Astrocyte (in vitro differentiated cells and primary cell): ENCODE results near the gene TBRG4. TPM values are rescaled to one million over a fixed set of nuclear protein-coding genes. Genes with fewer than 3 reads are reported as not detected.

ENCODE experiments used
- DNase-seq: peaks from one replicate; pipeline ENCODE4 v3.0.0-alpha.2; 2010; ENCODE audit warnings: low read depth
- FAIRE-seq: peaks from 2 replicates; lab custom pipeline; 2011; peaks lifted over from hg19 to GRCh38; lab: Jason Lieb, UNC
- H2AFZ ChIP-seq: 2 replicates; pipeline ENCODE4 v1.6.0; 2012; ENCODE audit warnings: low read depth, low read length, inconsistent platforms
- H3K27ac ChIP-seq: 2 replicates; pipeline ENCODE4 v1.5.1; 2011; ENCODE audit warnings: low read depth, low read length, inconsistent platforms
- H3K27me3 ChIP-seq: 2 replicates; pipeline ENCODE4 v1.6.0; 2011; ENCODE audit warnings: low read length, inconsistent platforms; ENCODE audit not compliant: insufficient read depth
- H3K36me3 ChIP-seq: 2 replicates; pipeline ENCODE4 v1.5.1; 2011; ENCODE audit warnings: low read length, inconsistent platforms; ENCODE audit not compliant: insufficient read depth
- H3K4me1 ChIP-seq: 2 replicates; pipeline ENCODE4 v1.5.1; 2011; ENCODE audit warnings: low read length, inconsistent platforms; ENCODE audit not compliant: insufficient read depth
- H3K4me2 ChIP-seq: 2 replicates; pipeline ENCODE4 v1.6.0; 2012; ENCODE audit warnings: low read length, inconsistent platforms
- H3K4me3 ChIP-seq: 2 replicates; pipeline ENCODE4 v1.5.1; 2011; ENCODE audit warnings: low read depth, mild to moderate bottlenecking, low read length, inconsistent platforms; ENCODE audit not compliant: insufficient read depth
- H3K79me2 ChIP-seq: 2 replicates; pipeline ENCODE4 v1.6.0; 2012; ENCODE audit warnings: mild to moderate bottlenecking, low read length, inconsistent platforms; ENCODE audit not compliant: insufficient read depth
- H3K9ac ChIP-seq: 2 replicates; pipeline ENCODE4 v1.6.0; 2012; ENCODE audit warnings: mild to moderate bottlenecking, low read length, inconsistent platforms
- H3K9me3 ChIP-seq: 2 replicates; pipeline ENCODE4 v1.5.1; 2012; ENCODE audit warnings: low read depth, mild to moderate bottlenecking, low read length, inconsistent platforms; ENCODE audit not compliant: insufficient read depth
- H4K20me1 ChIP-seq: 2 replicates; pipeline ENCODE4 v1.6.0; 2012; ENCODE audit warnings: low read length, inconsistent platforms; ENCODE audit not compliant: insufficient read depth
- H3K27ac Mint-ChIP-seq: one replicate; pipeline ENCODE4 v1.8.0; 2021; ENCODE audit warnings: mild to moderate bottlenecking, mixed read lengths; ENCODE audit not compliant: unreplicated experiment
- H3K27me3 Mint-ChIP-seq: one replicate; pipeline ENCODE4 v1.8.0; 2021; ENCODE audit warnings: low read depth, mixed read lengths; ENCODE audit not compliant: unreplicated experiment
- H3K36me3 Mint-ChIP-seq: one replicate; pipeline ENCODE4 v1.8.0; 2021; ENCODE audit warnings: low read depth, mixed read lengths; ENCODE audit not compliant: unreplicated experiment
- H3K4me1 Mint-ChIP-seq: one replicate; pipeline ENCODE4 v1.8.0; 2021; ENCODE audit warnings: low read depth, mixed read lengths; ENCODE audit not compliant: unreplicated experiment
- H3K4me3 Mint-ChIP-seq: one replicate; pipeline ENCODE4 v1.8.0; 2021; ENCODE audit warnings: mild to moderate bottlenecking, moderate library complexity, mixed read lengths; ENCODE audit not compliant: unreplicated experiment
- H3K9me3 Mint-ChIP-seq: one replicate; pipeline ENCODE4 v1.8.0; 2021; ENCODE audit warnings: mild to moderate bottlenecking, mixed read lengths; ENCODE audit not compliant: unreplicated experiment
- CTCF ChIP-seq: IDR thresholded peaks from 2 replicates; pipeline ENCODE4 v1.5.1; 2011; ENCODE audit warnings: low read depth, mild to moderate bottlenecking, inconsistent platforms, low read length, moderate library complexity; ENCODE audit not compliant: insufficient read depth
- EZH2 ChIP-seq: IDR thresholded peaks from 2 replicates; pipeline ENCODE4 v1.6.1; 2012; ENCODE audit warnings: mild to moderate bottlenecking, low read length, inconsistent platforms; ENCODE audit not compliant: insufficient read depth
- total RNA-seq: library from RNA; stranded (reverse); gene quantifications from 2 replicates; pipeline ENCODE4 v1.2.1, GENCODE V29; 2021

Gene TBRG4
- total RNA-seq, 1 donor from 2014 or later = 65.2 TPM

GRCh38 chr7:45101748-45102147 is 9.7 kb downstream of the TBRG4 start:
- Histone ChIP-seq H4K20me1 (peaks cover 57% of the 10 kb centered on the region), H2AFZ (no peak overlapping the region), H3K27me3 (no peaks in the 10 kb centered on the region), H3K9me3 (no peaks in the 10 kb centered on the region), H3K4me2 (no peak overlapping the region), H3K9ac (no peak overlapping the region), H3K4me1 (no peaks in the 10 kb centered on the region), H3K36me3 (peaks cover 40% of the 10 kb centered on the region), H3K27ac (no peak overlapping the region), H3K4me3 (no peak overlapping the region), H3K79me2 (peaks cover 31% of the 10 kb centered on the region)
- DNase-seq (no peak), FAIRE-seq (no peak)
- peaks cover 7% of the 10 kb centered on the region for H3K36me3 Mint-ChIP-seq
- H3K27ac Mint-ChIP-seq = no peak overlapping the region
- H3K4me1 Mint-ChIP-seq = no peaks in the 10 kb centered on the region
- no peaks in the 10 kb centered on the region for H3K9me3 Mint-ChIP-seq
- H3K4me3 Mint-ChIP-seq = no peak overlapping the region
- H3K27me3 Mint-ChIP-seq = no peaks in the 10 kb centered on the region
- TF ChIP-seq EZH2 = no peak
- TF ChIP-seq CTCF = no peak

- Histone ChIP-seq H3K27ac (no peak overlapping the region), H3K4me2 (no peak overlapping the region), H3K79me2 (peaks cover 23% of the 10 kb centered on the region), H3K36me3 (peaks cover 34% of the 10 kb centered on the region), H2AFZ (no peak overlapping the region), H3K27me3 (no peaks in the 10 kb centered on the region), H3K9me3 (no peaks in the 10 kb centered on the region), H4K20me1 (peaks cover 49% of the 10 kb centered on the region), H3K4me3 (no peak overlapping the region), H3K4me1 (no peaks in the 10 kb centered on the region), H3K9ac (no peak overlapping the region)
- Mint-ChIP-seq H3K4me3 (no peak overlapping the region), H3K9me3 (no peaks in the 10 kb centered on the region), H3K4me1 (no peaks in the 10 kb centered on the region), H3K27ac (no peak overlapping the region), H3K27me3 (no peaks in the 10 kb centered on the region), H3K36me3 (peaks cover 7% of the 10 kb centered on the region)
- DNase-seq = no peak
- FAIRE-seq = no peak
- TF ChIP-seq EZH2 (no peak), CTCF (no peak)
These were observed 10.6 kb downstream of the TBRG4 start for GRCh38 chr7:45100761-45101480.
